K562 (cell line): ENCODE measurements around the gene AGAP3. TPM values are rescaled to one million over a fixed set of nuclear protein-coding genes. Genes with fewer than 3 reads are reported as not detected.

ENCODE experiments used
- CHD4 ChIP-seq: fragments of 200-600 bp; sonication (generic); IDR thresholded peaks from 3 replicates; pipeline ENCODE4 v1.6.1; 2012; ENCODE audit warnings: low read depth, mild to moderate bottlenecking, mixed read lengths, low read length, inconsistent platforms; ENCODE audit not compliant: insufficient read depth, insufficient replicate concordance, poor library complexity, severe bottlenecking
- EZH2 ChIP-seq: IDR thresholded peaks from 2 replicates; pipeline ENCODE4 v1.6.1; 2012; ENCODE audit warnings: low read depth, mild to moderate bottlenecking, inconsistent platforms, low read length, borderline replicate concordance
- ZNF324 ChIP-seq: fragments of 250-450 bp; sonication (Bioruptor Pico); IDR thresholded peaks from 2 replicates; pipeline ENCODE4 v1.4.0; 2020; ENCODE audit warnings: mild to moderate bottlenecking
- polyA plus RNA-seq, 8 experiments: library from polyadenylated mRNA; depleted of rRNA in 4 of 8; stranded (reverse) in 5 of 8; unstranded in 3 of 8; fragments of >200 nt; fragmentation: Nextera tagmentation in 2 of 8; fragmentation: Illumina TruSeq in 1 of 8; extraction: Ambion mirVana in 2 of 8; extraction: Trizol in 1 of 8; gene quantifications; 2 replicates each; pipeline versions ENCODE4 v1.2.1 to v1.2.3, GENCODE V29; 2011 to 2014; ENCODE audit warnings: inconsistent platforms in 1 of 8, missing spikeins in 1 of 8
- total RNA-seq, 7 experiments: library from RNA; depleted of rRNA in 6 of 7; stranded (reverse); fragments of >200 nt in 6 of 7; fragmentation: Illumina TruSeq in 2 of 7; extraction: Trizol in 2 of 7; gene quantifications; 2 replicates each; pipeline versions ENCODE4 v1.2.1 to v1.2.3, GENCODE V29; 2011 to 2021; ENCODE audit warnings: low replicate concordance in 1 of 7
- TF ChIP-seq, protein P1 (sequence below): sonication (generic); formaldehyde crosslinking; IDR thresholded peaks from 2 replicates; pipeline ENCODE4 v1.8.0; 2023; ENCODE audit warnings: mild to moderate bottlenecking, missing genetic modification reagents
- TF ChIP-seq, protein P2 (sequence below): sonication (generic); formaldehyde crosslinking; IDR thresholded peaks from 2 replicates; pipeline ENCODE4 v1.8.1; 2023; ENCODE audit warnings: mild to moderate bottlenecking, missing genetic modification reagents
- TF ChIP-seq, protein P3 (sequence below): fragments of 450-650 bp; formaldehyde crosslinking; IDR thresholded peaks from 2 replicates; pipeline ENCODE4 v1.4.0; 2020; ENCODE audit warnings: mild to moderate bottlenecking, moderate library complexity
- TF ChIP-seq, protein P4 (sequence below): IDR thresholded peaks from 2 replicates; pipeline ENCODE4 v1.6.1; 2011; ENCODE audit warnings: borderline replicate concordance, low read depth, mild to moderate bottlenecking, moderate library complexity, low read length; ENCODE audit not compliant: insufficient read depth, poor library complexity, severe bottlenecking
- TF ChIP-seq, protein P5 (sequence below): fragments of 250-450 bp; sonication (Bioruptor Pico); IDR thresholded peaks from 2 replicates; pipeline ENCODE4 v1.4.0; 2020; ENCODE audit warnings: mild to moderate bottlenecking, moderate library complexity, borderline replicate concordance

Gene AGAP3
- total and polyA plus RNA-seq, 9 of the 15 experiments (the other 6 are each of a cell fraction or from before 2014, with no cell fraction given) = 3.4 to 208 (median 62.2) TPM

DNA sequence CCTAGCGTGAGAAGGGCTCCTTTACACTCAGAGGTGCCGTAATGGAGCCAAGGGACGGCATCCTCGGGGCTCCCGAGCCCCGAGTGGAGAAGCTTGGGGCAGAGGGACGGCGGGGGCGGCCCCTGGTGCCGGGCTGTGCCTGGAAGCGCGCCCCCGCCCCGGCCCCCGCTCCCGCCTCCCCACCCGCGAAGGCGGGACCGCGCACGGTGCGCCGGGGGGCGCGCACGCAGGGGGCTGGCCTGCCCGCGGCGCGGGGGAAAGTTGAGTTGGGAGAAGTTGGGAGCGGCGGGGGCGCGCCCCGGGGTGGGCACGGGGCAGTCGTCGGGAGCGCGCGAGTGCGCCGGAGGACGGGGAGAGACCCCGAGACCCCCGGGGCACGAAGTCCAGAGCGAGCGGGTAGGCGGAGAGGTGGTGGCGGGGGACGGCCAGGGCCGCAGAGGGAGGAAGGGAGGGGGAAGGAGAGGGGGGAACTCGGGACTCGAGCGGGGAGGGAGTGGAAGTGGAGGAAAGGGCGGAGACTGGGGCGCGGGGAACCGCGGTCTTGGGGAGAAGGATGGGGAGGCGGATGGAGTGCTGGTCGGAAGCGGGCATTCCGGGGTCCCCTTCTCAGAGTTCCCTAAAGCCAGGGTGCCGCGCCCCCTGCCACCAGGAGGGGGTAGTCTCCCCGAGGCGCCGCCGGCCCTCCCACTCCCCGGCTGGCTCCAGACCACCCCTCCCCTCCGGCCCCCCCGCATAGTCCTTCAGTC, 26.7 kb upstream of the AGAP3 start, which contains the start of gene SLC4A2 (continued):
- no peak for TF ChIP-seq CHD4
- TF ChIP-seq, protein P1, sequence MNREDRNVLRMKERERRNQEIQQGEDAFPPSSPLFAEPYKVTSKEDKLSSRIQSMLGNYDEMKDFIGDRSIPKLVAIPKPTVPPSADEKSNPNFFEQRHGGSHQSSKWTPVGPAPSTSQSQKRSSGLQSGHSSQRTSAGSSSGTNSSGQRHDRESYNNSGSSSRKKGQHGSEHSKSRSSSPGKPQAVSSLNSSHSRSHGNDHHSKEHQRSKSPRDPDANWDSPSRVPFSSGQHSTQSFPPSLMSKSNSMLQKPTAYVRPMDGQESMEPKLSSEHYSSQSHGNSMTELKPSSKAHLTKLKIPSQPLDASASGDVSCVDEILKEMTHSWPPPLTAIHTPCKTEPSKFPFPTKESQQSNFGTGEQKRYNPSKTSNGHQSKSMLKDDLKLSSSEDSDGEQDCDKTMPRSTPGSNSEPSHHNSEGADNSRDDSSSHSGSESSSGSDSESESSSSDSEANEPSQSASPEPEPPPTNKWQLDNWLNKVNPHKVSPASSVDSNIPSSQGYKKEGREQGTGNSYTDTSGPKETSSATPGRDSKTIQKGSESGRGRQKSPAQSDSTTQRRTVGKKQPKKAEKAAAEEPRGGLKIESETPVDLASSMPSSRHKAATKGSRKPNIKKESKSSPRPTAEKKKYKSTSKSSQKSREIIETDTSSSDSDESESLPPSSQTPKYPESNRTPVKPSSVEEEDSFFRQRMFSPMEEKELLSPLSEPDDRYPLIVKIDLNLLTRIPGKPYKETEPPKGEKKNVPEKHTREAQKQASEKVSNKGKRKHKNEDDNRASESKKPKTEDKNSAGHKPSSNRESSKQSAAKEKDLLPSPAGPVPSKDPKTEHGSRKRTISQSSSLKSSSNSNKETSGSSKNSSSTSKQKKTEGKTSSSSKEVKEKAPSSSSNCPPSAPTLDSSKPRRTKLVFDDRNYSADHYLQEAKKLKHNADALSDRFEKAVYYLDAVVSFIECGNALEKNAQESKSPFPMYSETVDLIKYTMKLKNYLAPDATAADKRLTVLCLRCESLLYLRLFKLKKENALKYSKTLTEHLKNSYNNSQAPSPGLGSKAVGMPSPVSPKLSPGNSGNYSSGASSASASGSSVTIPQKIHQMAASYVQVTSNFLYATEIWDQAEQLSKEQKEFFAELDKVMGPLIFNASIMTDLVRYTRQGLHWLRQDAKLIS (CRISPR knock-in tag) = no peak
- TF ChIP-seq, protein P2, sequence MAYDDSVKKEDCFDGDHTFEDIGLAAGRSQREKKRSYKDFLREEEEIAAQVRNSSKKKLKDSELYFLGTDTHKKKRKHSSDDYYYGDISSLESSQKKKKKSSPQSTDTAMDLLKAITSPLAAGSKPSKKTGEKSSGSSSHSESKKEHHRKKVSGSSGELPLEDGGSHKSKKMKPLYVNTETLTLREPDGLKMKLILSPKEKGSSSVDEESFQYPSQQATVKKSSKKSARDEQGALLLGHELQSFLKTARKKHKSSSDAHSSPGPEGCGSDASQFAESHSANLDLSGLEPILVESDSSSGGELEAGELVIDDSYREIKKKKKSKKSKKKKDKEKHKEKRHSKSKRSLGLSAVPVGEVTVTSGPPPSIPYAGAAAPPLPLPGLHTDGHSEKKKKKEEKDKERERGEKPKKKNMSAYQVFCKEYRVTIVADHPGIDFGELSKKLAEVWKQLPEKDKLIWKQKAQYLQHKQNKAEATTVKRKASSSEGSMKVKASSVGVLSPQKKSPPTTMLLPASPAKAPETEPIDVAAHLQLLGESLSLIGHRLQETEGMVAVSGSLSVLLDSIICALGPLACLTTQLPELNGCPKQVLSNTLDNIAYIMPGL = no peak
- TF ChIP-seq, protein P3, sequence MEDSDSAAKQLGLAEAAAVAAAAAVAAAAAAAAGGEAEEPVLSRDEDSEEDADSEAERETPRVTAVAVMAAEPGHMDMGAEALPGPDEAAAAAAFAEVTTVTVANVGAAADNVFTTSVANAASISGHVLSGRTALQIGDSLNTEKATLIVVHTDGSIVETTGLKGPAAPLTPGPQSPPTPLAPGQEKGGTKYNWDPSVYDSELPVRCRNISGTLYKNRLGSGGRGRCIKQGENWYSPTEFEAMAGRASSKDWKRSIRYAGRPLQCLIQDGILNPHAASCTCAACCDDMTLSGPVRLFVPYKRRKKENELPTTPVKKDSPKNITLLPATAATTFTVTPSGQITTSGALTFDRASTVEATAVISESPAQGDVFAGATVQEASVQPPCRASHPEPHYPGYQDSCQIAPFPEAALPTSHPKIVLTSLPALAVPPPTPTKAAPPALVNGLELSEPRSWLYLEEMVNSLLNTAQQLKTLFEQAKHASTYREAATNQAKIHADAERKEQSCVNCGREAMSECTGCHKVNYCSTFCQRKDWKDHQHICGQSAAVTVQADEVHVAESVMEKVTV = no peak
- TF ChIP-seq, protein P4, sequence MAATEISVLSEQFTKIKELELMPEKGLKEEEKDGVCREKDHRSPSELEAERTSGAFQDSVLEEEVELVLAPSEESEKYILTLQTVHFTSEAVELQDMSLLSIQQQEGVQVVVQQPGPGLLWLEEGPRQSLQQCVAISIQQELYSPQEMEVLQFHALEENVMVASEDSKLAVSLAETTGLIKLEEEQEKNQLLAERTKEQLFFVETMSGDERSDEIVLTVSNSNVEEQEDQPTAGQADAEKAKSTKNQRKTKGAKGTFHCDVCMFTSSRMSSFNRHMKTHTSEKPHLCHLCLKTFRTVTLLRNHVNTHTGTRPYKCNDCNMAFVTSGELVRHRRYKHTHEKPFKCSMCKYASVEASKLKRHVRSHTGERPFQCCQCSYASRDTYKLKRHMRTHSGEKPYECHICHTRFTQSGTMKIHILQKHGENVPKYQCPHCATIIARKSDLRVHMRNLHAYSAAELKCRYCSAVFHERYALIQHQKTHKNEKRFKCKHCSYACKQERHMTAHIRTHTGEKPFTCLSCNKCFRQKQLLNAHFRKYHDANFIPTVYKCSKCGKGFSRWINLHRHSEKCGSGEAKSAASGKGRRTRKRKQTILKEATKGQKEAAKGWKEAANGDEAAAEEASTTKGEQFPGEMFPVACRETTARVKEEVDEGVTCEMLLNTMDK = peak; percentile 38
- no peak for TF ChIP-seq EZH2
- TF ChIP-seq, protein P5, sequence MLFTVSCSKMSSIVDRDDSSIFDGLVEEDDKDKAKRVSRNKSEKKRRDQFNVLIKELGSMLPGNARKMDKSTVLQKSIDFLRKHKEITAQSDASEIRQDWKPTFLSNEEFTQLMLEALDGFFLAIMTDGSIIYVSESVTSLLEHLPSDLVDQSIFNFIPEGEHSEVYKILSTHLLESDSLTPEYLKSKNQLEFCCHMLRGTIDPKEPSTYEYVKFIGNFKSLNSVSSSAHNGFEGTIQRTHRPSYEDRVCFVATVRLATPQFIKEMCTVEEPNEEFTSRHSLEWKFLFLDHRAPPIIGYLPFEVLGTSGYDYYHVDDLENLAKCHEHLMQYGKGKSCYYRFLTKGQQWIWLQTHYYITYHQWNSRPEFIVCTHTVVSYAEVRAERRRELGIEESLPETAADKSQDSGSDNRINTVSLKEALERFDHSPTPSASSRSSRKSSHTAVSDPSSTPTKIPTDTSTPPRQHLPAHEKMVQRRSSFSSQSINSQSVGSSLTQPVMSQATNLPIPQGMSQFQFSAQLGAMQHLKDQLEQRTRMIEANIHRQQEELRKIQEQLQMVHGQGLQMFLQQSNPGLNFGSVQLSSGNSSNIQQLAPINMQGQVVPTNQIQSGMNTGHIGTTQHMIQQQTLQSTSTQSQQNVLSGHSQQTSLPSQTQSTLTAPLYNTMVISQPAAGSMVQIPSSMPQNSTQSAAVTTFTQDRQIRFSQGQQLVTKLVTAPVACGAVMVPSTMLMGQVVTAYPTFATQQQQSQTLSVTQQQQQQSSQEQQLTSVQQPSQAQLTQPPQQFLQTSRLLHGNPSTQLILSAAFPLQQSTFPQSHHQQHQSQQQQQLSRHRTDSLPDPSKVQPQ (CRISPR knock-in tag) = no peak
- no peak for TF ChIP-seq ZNF324
